K562 (cell line): ENCODE measurements around the gene TUBB1. TPM values are rescaled to one million over a fixed set of nuclear protein-coding genes. Genes with fewer than 3 reads are reported as not detected.

Experiments
- CBX1 ChIP-seq: sonication (generic); IDR thresholded peaks from 2 replicates; pipeline ENCODE4 v1.6.1; 2016; ENCODE audit warnings: antibody characterized with exemption, low read depth, mild to moderate bottlenecking
- CHD4 ChIP-seq: fragments of 200-600 bp; sonication (generic); IDR thresholded peaks from 3 replicates; pipeline ENCODE4 v1.6.1; 2012; ENCODE audit warnings: low read depth, mild to moderate bottlenecking, mixed read lengths, low read length, inconsistent platforms; ENCODE audit not compliant: insufficient read depth, insufficient replicate concordance, poor library complexity, severe bottlenecking
- CTBP1 ChIP-seq: fragments of 450-650 bp; IDR thresholded peaks from 2 replicates; pipeline ENCODE4 v1.6.1; 2016; ENCODE audit warnings: borderline replicate concordance
- GABPA ChIP-seq: fragments of 200-800 bp; sonication (Bioruptor generic); conservative IDR thresholded peaks from 2 replicates; pipeline ENCODE4 v1.6.1; 2016; ENCODE audit warnings: low read depth, missing genetic modification characterization, missing compliant biosample characterization
- HCFC1 ChIP-seq: IDR thresholded peaks from 2 replicates; pipeline ENCODE4 v1.6.1; 2012; ENCODE audit warnings: low read depth, low read length, improper control_type of control experiment
- KLF1 ChIP-seq: fragments of 450-650 bp; IDR thresholded peaks from 2 replicates; pipeline ENCODE4 v1.6.1; 2016; ENCODE audit warnings: missing genetic modification characterization, missing compliant biosample characterization
- L3MBTL2 ChIP-seq: fragments of 450-650 bp; IDR thresholded peaks from 2 replicates; pipeline ENCODE4 v1.6.1; 2016; ENCODE audit warnings: mild to moderate bottlenecking, moderate library complexity
- MAZ ChIP-seq, 2 experiments: fragments of 450-650 bp in 1 of 2; sonication (generic) in 1 of 2; formaldehyde crosslinking; IDR thresholded peaks in 1 of 2; conservative IDR thresholded peaks in 1 of 2; 2 replicates each; pipeline versions ENCODE4 v1.4.0 to v1.5.0; 2020; ENCODE audit warnings: mild to moderate bottlenecking in 1 of 2, missing genetic modification reagents in 1 of 2
- NEUROD1 ChIP-seq: fragments of 150-350 bp; IDR thresholded peaks from 2 replicates; pipeline ENCODE4 v1.6.1; 2014; ENCODE audit warnings: borderline replicate concordance, low read length, low read depth; ENCODE audit not compliant: partially characterized antibody
- NONO ChIP-seq, 2 experiments: fragments of 200-400 bp in 1 of 2; fragments of 450-650 bp in 1 of 2; formaldehyde crosslinking in 1 of 2; IDR thresholded peaks; 2 replicates each; pipeline ENCODE4 v1.6.1; 2017; ENCODE audit warnings: low read depth in 2 of 2, mild to moderate bottlenecking in 2 of 2, moderate library complexity in 2 of 2, low read length in 1 of 2
- POLR2G ChIP-seq: fragments of 200-400 bp; formaldehyde crosslinking; IDR thresholded peaks from 2 replicates; pipeline ENCODE4 v1.6.1; 2017; ENCODE audit warnings: low read depth, mild to moderate bottlenecking, antibody characterized with exemption, low read length, moderate library complexity
- RCOR1 ChIP-seq, 2 experiments: IDR thresholded peaks; 2 replicates each; pipeline ENCODE4 v1.6.1; 2012; ENCODE audit warnings: low read depth in 2 of 2, low read length in 2 of 2, borderline replicate concordance in 1 of 2, improper control_type of control experiment in 1 of 2
- ZBTB1 ChIP-seq: sonication (generic); formaldehyde crosslinking; IDR thresholded peaks from 2 replicates; pipeline ENCODE4 v1.8.1; 2023; ENCODE audit warnings: missing genetic modification reagents, low read depth, mild to moderate bottlenecking, borderline replicate concordance
- ZFX ChIP-seq: sonication (generic); formaldehyde crosslinking; IDR thresholded peaks from 2 replicates; pipeline ENCODE4 v1.8.0; 2022; ENCODE audit warnings: mild to moderate bottlenecking, missing genetic modification reagents, moderate library complexity
- polyA plus RNA-seq, 8 experiments: library from polyadenylated mRNA; depleted of rRNA in 4 of 8; stranded (reverse) in 5 of 8; unstranded in 3 of 8; fragments of >200 nt; fragmentation: Nextera tagmentation in 2 of 8; fragmentation: Illumina TruSeq in 1 of 8; extraction: Ambion mirVana in 2 of 8; extraction: Trizol in 1 of 8; gene quantifications; 2 replicates each; pipeline versions ENCODE4 v1.2.1 to v1.2.3, GENCODE V29; 2011 to 2014; ENCODE audit warnings: inconsistent platforms in 1 of 8, missing spikeins in 1 of 8
- total RNA-seq, 7 experiments: library from RNA; depleted of rRNA in 6 of 7; stranded (reverse); fragments of >200 nt in 6 of 7; fragmentation: Illumina TruSeq in 2 of 7; extraction: Trizol in 2 of 7; gene quantifications; 2 replicates each; pipeline versions ENCODE4 v1.2.1 to v1.2.3, GENCODE V29; 2011 to 2021; ENCODE audit warnings: low replicate concordance in 1 of 7
- TF ChIP-seq, protein P1 (sequence below): fragments of 200-800 bp; sonication (Bioruptor generic); IDR thresholded peaks from 2 replicates; pipeline ENCODE4 v1.6.1; 2017; ENCODE audit warnings: missing genetic modification characterization, missing compliant biosample characterization
- TF ChIP-seq, protein P2 (sequence below): IDR thresholded peaks from 2 replicates; pipeline ENCODE4 v1.6.1; 2011; ENCODE audit warnings: borderline replicate concordance, low read depth, mild to moderate bottlenecking, moderate library complexity, low read length; ENCODE audit not compliant: insufficient read depth, poor library complexity, severe bottlenecking
- TF ChIP-seq, protein P3 (sequence below): fragments of 250-450 bp; sonication (Bioruptor Pico); IDR thresholded peaks from 2 replicates; pipeline ENCODE4 v1.9.0; 2021; ENCODE audit warnings: mild to moderate bottlenecking, inconsistent platforms

TUBB1 gene
- total and polyA plus RNA-seq, 9 of the 15 experiments (the other 6 are each of a cell fraction or from before 2014, with no cell fraction given) = 1.5 to 3.9 (median 2.4) TPM

DNA sequence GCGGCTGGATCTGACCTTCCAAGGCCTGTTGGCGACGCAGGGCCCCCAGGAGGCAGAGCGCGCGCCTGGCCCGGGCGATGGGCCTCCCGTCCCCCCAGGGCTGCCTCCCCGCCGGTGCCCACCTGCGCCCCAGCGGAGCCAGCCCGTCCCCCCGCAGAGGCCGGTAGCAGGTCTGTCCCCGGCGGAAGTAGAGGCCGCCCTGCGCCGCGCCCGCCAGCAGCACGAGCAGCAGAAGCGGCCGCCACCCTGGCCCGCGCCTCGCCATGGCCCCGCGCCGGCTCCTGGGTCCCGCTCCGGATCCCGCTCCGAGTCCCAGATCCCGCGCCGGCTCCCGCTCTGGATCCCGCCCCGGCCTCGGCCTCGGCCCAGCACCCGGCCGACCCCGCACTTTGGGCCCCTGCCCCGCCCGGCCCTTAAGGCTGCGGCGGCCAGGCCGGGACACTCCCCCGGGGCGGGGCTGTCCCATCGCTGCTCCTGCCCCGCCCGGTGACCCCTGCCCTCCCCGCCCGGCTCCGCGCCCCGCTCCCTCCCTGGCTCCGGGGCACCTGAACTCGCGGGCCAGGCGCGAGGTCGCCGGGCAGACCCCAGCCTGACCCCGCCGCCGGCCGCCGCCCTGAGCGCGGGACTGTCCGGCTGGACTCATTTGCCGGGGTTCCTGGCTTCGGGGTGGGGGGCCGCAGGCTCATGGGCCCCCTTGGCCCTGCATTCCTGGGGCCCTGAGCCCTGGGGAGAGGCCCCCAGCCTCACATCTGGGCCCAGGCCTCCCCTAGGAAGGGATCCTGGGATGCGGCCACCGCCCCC is 12.2 kb upstream of the TUBB1 start, which contains the start of gene CTSZ (continued):
- TF ChIP-seq CBX1 (peak; percentile 77; the same call in 1 of the 2 replicates), GABPA (tag) (peak; percentile 68), KLF1 (tag) (0 out of 2 replicates have a peak, but pooled peaks have one; percentile 26), L3MBTL2 (peak; percentile 72), ZFX (CRISPR knock-in tag) (peak; percentile 75), CHD4 (peak; percentile 46), POLR2G (peak; percentile 87), MAZ (CRISPR knock-in tag; conservative IDR thresholded peaks at IDR 0.05 in 1 of 2, IDR thresholded peaks at IDR 0.05 in 1 of 2) (peak; percentile 45 to 91), NEUROD1 (peak; percentile 25), HCFC1 (no peak), ZBTB1 (CRISPR knock-in tag) (no peak), NONO (IDR thresholded peaks at IDR 0.05; ENCODE audit: low read depth in 2 of 2, low read length in 1 of 2) (peak; percentile 70 to 82; a peak in 3 of 4 replicates), CTBP1 (peak; percentile 43; the same call in 1 of the 2 replicates), RCOR1 (IDR thresholded peaks at IDR 0.05; ENCODE audit: borderline replicate concordance in 1 of 2, low read depth in 2 of 2, low read length in 2 of 2) (peak in 1 of 2 experiments; percentile 19; a peak in 1 of 4 replicates)
- TF ChIP-seq, protein P1, sequence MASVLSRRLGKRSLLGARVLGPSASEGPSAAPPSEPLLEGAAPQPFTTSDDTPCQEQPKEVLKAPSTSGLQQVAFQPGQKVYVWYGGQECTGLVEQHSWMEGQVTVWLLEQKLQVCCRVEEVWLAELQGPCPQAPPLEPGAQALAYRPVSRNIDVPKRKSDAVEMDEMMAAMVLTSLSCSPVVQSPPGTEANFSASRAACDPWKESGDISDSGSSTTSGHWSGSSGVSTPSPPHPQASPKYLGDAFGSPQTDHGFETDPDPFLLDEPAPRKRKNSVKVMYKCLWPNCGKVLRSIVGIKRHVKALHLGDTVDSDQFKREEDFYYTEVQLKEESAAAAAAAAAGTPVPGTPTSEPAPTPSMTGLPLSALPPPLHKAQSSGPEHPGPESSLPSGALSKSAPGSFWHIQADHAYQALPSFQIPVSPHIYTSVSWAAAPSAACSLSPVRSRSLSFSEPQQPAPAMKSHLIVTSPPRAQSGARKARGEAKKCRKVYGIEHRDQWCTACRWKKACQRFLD = 0 out of 2 replicates have a peak, but pooled peaks have one; percentile 24
- TF ChIP-seq, protein P2, sequence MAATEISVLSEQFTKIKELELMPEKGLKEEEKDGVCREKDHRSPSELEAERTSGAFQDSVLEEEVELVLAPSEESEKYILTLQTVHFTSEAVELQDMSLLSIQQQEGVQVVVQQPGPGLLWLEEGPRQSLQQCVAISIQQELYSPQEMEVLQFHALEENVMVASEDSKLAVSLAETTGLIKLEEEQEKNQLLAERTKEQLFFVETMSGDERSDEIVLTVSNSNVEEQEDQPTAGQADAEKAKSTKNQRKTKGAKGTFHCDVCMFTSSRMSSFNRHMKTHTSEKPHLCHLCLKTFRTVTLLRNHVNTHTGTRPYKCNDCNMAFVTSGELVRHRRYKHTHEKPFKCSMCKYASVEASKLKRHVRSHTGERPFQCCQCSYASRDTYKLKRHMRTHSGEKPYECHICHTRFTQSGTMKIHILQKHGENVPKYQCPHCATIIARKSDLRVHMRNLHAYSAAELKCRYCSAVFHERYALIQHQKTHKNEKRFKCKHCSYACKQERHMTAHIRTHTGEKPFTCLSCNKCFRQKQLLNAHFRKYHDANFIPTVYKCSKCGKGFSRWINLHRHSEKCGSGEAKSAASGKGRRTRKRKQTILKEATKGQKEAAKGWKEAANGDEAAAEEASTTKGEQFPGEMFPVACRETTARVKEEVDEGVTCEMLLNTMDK = peak; percentile 18
- TF ChIP-seq, protein P3, sequence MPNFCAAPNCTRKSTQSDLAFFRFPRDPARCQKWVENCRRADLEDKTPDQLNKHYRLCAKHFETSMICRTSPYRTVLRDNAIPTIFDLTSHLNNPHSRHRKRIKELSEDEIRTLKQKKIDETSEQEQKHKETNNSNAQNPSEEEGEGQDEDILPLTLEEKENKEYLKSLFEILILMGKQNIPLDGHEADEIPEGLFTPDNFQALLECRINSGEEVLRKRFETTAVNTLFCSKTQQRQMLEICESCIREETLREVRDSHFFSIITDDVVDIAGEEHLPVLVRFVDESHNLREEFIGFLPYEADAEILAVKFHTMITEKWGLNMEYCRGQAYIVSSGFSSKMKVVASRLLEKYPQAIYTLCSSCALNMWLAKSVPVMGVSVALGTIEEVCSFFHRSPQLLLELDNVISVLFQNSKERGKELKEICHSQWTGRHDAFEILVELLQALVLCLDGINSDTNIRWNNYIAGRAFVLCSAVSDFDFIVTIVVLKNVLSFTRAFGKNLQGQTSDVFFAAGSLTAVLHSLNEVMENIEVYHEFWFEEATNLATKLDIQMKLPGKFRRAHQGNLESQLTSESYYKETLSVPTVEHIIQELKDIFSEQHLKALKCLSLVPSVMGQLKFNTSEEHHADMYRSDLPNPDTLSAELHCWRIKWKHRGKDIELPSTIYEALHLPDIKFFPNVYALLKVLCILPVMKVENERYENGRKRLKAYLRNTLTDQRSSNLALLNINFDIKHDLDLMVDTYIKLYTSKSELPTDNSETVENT (CRISPR knock-in tag) = 0 out of 2 replicates have a peak, but pooled peaks have one; percentile 39
